HEK293 (cell line): ENCODE results near the gene KATNB1.

Source experiments
- CTCF ChIA-PET: fragments of 350-600 bp; formaldehyde crosslinking; extraction: SDS; loops from one replicate; lab custom pipeline; 2021; ENCODE audit warnings: antibody characterized with exemption; lab: Yijun Ruan, JAX
- POLR2A ChIA-PET: fragments of 300-600 bp; formaldehyde crosslinking; extraction: SDS; loops from one replicate; lab custom pipeline; 2020; ENCODE audit warnings: antibody characterized with exemption, inconsistent platforms; lab: Yijun Ruan, JAX
- H3K27ac ChIP-seq: fragments of 200-500 bp; sonication (Bioruptor generic); 2 replicates; pipeline ENCODE4 v1.5.1; 2014; ENCODE audit warnings: low read depth, low read length, control low read depth, inconsistent platforms; ENCODE audit errors: extremely low read depth
- H3K36me3 ChIP-seq, 2 experiments: fragments of 200-500 bp in 1 of 2; sonication (Bioruptor generic) in 1 of 2; 1 replicate in 1 of 2; 2 replicates in 1 of 2; pipeline ENCODE4 v1.5.1; 2014 to 2017; ENCODE audit warnings: inconsistent platforms in 2 of 2, low read length in 2 of 2; ENCODE audit not compliant: control insufficient read depth in 2 of 2, insufficient read depth in 1 of 2
- H3K4me1 ChIP-seq: fragments of 200-500 bp; sonication (Bioruptor generic); 2 replicates; pipeline ENCODE4 v1.5.1; 2014; ENCODE audit warnings: mild to moderate bottlenecking, low read length, inconsistent platforms; ENCODE audit not compliant: control insufficient read depth, insufficient read depth
- H3K4me3 ChIP-seq: 2 replicates; pipeline ENCODE4 v1.5.1; 2011; ENCODE audit warnings: low read depth, mild to moderate bottlenecking, control low read depth, low read length, moderate library complexity
- H3K9me3 ChIP-seq: fragments of 200-500 bp; sonication (Bioruptor generic); 2 replicates; pipeline ENCODE4 v1.5.1; 2014; ENCODE audit warnings: low read depth, low read length, inconsistent platforms; ENCODE audit not compliant: control insufficient read depth, insufficient read depth
- GLIS1 ChIP-seq: fragments of 450-650 bp; formaldehyde crosslinking; IDR thresholded peaks from 2 replicates; pipeline ENCODE4 v1.5.1; 2016; ENCODE audit warnings: missing biosample characterization, missing genetic modification characterization
- HIC1 ChIP-seq: fragments of 450-650 bp; formaldehyde crosslinking; IDR thresholded peaks from 2 replicates; pipeline ENCODE4 v1.5.1; 2016; ENCODE audit warnings: missing biosample characterization, missing genetic modification characterization
- KLF10 ChIP-seq: fragments of 450-650 bp; IDR thresholded peaks from 2 replicates; pipeline ENCODE4 v1.5.1; 2018; ENCODE audit warnings: missing biosample characterization, mild to moderate bottlenecking, missing genetic modification characterization
- KLF16 ChIP-seq: fragments of 450-650 bp; formaldehyde crosslinking; IDR thresholded peaks from 2 replicates; pipeline ENCODE4 v1.5.1; 2017; ENCODE audit warnings: missing biosample characterization, missing genetic modification characterization
- MZF1 ChIP-seq: fragments of 450-650 bp; formaldehyde crosslinking; IDR thresholded peaks from 2 replicates; pipeline ENCODE4 v1.5.1; 2017; ENCODE audit warnings: missing biosample characterization, missing genetic modification characterization, borderline replicate concordance
- SCRT1 ChIP-seq: fragments of 450-650 bp; formaldehyde crosslinking; IDR thresholded peaks from 2 replicates; pipeline ENCODE4 v1.5.1; 2016; ENCODE audit warnings: missing biosample characterization, missing genetic modification characterization, borderline replicate concordance
- TSHZ1 ChIP-seq: fragments of 450-650 bp; formaldehyde crosslinking; IDR thresholded peaks from 2 replicates; pipeline ENCODE4 v1.5.1; 2016; ENCODE audit warnings: missing biosample characterization, missing genetic modification characterization, borderline replicate concordance
- YY2 ChIP-seq: fragments of 450-650 bp; formaldehyde crosslinking; IDR thresholded peaks from 2 replicates; pipeline ENCODE4 v1.5.1; 2016; ENCODE audit warnings: missing biosample characterization, missing genetic modification characterization
- ZBTB1 ChIP-seq: fragments of 450-650 bp; formaldehyde crosslinking; IDR thresholded peaks from 2 replicates; pipeline ENCODE4 v1.5.1; 2016; ENCODE audit warnings: missing biosample characterization, missing genetic modification characterization
- ZBTB11 ChIP-seq: fragments of 450-650 bp; formaldehyde crosslinking; conservative IDR thresholded peaks from 2 replicates; pipeline ENCODE4 v1.5.1; 2016; ENCODE audit warnings: low read depth, missing biosample characterization, missing genetic modification characterization
- ZBTB17 ChIP-seq: fragments of 450-650 bp; formaldehyde crosslinking; IDR thresholded peaks from 2 replicates; pipeline ENCODE4 v1.5.1; 2016; ENCODE audit warnings: missing biosample characterization, missing genetic modification characterization
- ZBTB20 ChIP-seq: fragments of 450-650 bp; formaldehyde crosslinking; IDR thresholded peaks from 2 replicates; pipeline ENCODE4 v1.5.1; 2016; ENCODE audit warnings: missing biosample characterization, missing genetic modification characterization
- ZBTB21 ChIP-seq: fragments of 450-650 bp; formaldehyde crosslinking; IDR thresholded peaks from 2 replicates; pipeline ENCODE4 v1.5.1; 2017; ENCODE audit warnings: missing biosample characterization, missing genetic modification characterization
- ZFHX2 ChIP-seq: fragments of 450-650 bp; formaldehyde crosslinking; conservative IDR thresholded peaks from 2 replicates; pipeline ENCODE4 v1.5.1; 2016; ENCODE audit warnings: missing biosample characterization, missing genetic modification characterization
- ZNF155 ChIP-seq: fragments of 450-650 bp; formaldehyde crosslinking; IDR thresholded peaks from 2 replicates; pipeline ENCODE4 v1.5.1; 2016; ENCODE audit warnings: missing biosample characterization, missing genetic modification characterization
- ZNF169 ChIP-seq: fragments of 450-650 bp; formaldehyde crosslinking; IDR thresholded peaks from 2 replicates; pipeline ENCODE4 v1.5.1; 2016; ENCODE audit warnings: missing biosample characterization, missing genetic modification characterization
- ZNF184 ChIP-seq: fragments of 450-650 bp; IDR thresholded peaks from 2 replicates; pipeline ENCODE4 v1.5.1; 2018; ENCODE audit warnings: missing biosample characterization, mild to moderate bottlenecking, missing genetic modification characterization
- ZNF221 ChIP-seq: fragments of 450-650 bp; formaldehyde crosslinking; IDR thresholded peaks from 2 replicates; pipeline ENCODE4 v1.5.1; 2017; ENCODE audit warnings: missing biosample characterization, missing genetic modification characterization, borderline replicate concordance
- ZNF391 ChIP-seq: fragments of 450-650 bp; formaldehyde crosslinking; IDR thresholded peaks from 2 replicates; pipeline ENCODE4 v1.5.1; 2016; ENCODE audit warnings: low read depth, missing biosample characterization, missing genetic modification characterization, borderline replicate concordance
- ZNF398 ChIP-seq: fragments of 450-650 bp; formaldehyde crosslinking; IDR thresholded peaks from 2 replicates; pipeline ENCODE4 v1.5.1; 2017; ENCODE audit warnings: missing biosample characterization, missing genetic modification characterization
- ZNF510 ChIP-seq: fragments of 450-650 bp; formaldehyde crosslinking; IDR thresholded peaks from 2 replicates; pipeline ENCODE4 v1.5.1; 2018; ENCODE audit warnings: mild to moderate bottlenecking, missing genetic modification characterization, missing biosample characterization; ENCODE audit not compliant: insufficient replicate concordance
- ZNF558 ChIP-seq: fragments of 450-650 bp; formaldehyde crosslinking; IDR thresholded peaks from 2 replicates; pipeline ENCODE4 v1.5.1; 2016; ENCODE audit warnings: missing biosample characterization, missing genetic modification characterization
- ZNF560 ChIP-seq: fragments of 450-650 bp; formaldehyde crosslinking; IDR thresholded peaks from 2 replicates; pipeline ENCODE4 v1.5.1; 2017; ENCODE audit warnings: missing biosample characterization, missing genetic modification characterization, borderline replicate concordance
- ZNF600 ChIP-seq: fragments of 450-650 bp; formaldehyde crosslinking; IDR thresholded peaks from 2 replicates; pipeline ENCODE4 v1.5.1; 2016; ENCODE audit warnings: missing biosample characterization, missing genetic modification characterization
- ZNF768 ChIP-seq: fragments of 450-650 bp; formaldehyde crosslinking; IDR thresholded peaks from 2 replicates; pipeline ENCODE4 v1.5.1; 2018; ENCODE audit warnings: missing biosample characterization, mild to moderate bottlenecking, missing genetic modification characterization

KATNB1 gene

GRCh38 chr16:57707331-57707730 is 28.2 kb upstream of the KATNB1 start:
- Histone ChIP-seq H3K9me3 (no peaks in the 10 kb centered on the region), H3K27ac (no peak overlapping the region), H3K4me3 (no peak overlapping the region), H3K36me3 (no peaks in the 10 kb centered on the region), H3K4me1 (no peaks in the 10 kb centered on the region)
- ChIA-PET POLR2A (interaction anchor here (0.7 kb wide), 1 partner anchor 923 kb away, joined by 3 read pairs; the partner anchor contains the start of gene CNOT1), CTCF (interaction anchor here (0.7 to 1.2 kb wide), 2 partner anchors 10 to 16 kb away, joined by 3 read pairs; no protein-coding TSS in a partner anchor)
- TF ChIP-seq ZNF221 (tag by site-specific recombination): no peak
- TF ChIP-seq ZNF169 (tag by site-specific recombination): no peak
- TF ChIP-seq GLIS1 (tag by site-specific recombination): no peak
- TF ChIP-seq KLF16 (tag by site-specific recombination): no peak
- no peak for TF ChIP-seq SCRT1 (tag by site-specific recombination)
- no peak for TF ChIP-seq ZBTB21 (tag by site-specific recombination)
- TF ChIP-seq ZFHX2 (tag by site-specific recombination): no peak
- TF ChIP-seq ZNF184: no peak
- no peak for TF ChIP-seq ZNF398
- no peak for TF ChIP-seq ZNF558 (tag by site-specific recombination)
- TF ChIP-seq YY2 (tag by site-specific recombination): no peak
- no peak for TF ChIP-seq TSHZ1 (tag by site-specific recombination)
- TF ChIP-seq ZBTB20 (tag by site-specific recombination): no peak
- no peak for TF ChIP-seq MZF1 (tag by site-specific recombination)
- TF ChIP-seq ZNF155 (tag by site-specific recombination): no peak
- no peak for TF ChIP-seq ZNF510 (tag by site-specific recombination)
- TF ChIP-seq ZBTB17: no peak
- TF ChIP-seq ZNF600 (tag by site-specific recombination): no peak
- no peak for TF ChIP-seq ZNF391 (tag by site-specific recombination)

GRCh38 chr16:57708168-57708567 is 27.4 kb upstream of the KATNB1 start:
- Histone ChIP-seq H3K27ac (no peak overlapping the region), H3K4me3 (no peak overlapping the region), H3K4me1 (no peaks in the 10 kb centered on the region), H3K36me3 (no peaks in the 10 kb centered on the region), H3K9me3 (no peaks in the 10 kb centered on the region)
- POLR2A ChIA-PET: no interaction called here
- CTCF ChIA-PET: interaction anchor here (0.8 to 1.2 kb wide), 2 partner anchors 11 to 15 kb away, joined by 3 read pairs; no protein-coding TSS in a partner anchor
- TF ChIP-seq ZBTB11 (tag by site-specific recombination) (no peak), ZBTB1 (no peak), KLF10 (tag by site-specific recombination) (no peak), HIC1 (no peak), ZNF768 (tag by site-specific recombination) (no peak), ZNF560 (no peak)
